Effector memory CD4-positive, alpha-beta T cell (primary cell): ENCODE measurements around the gene LDLRAP1.

Experiments
- DNase-seq, 3 donors: peaks; one replicate each; pipeline ENCODE4 v3.0.0-alpha.2; 2020
- H3K27ac ChIP-seq: 2 replicates; pipeline ENCODE4 v1.7.0; 2013; ENCODE audit warnings: mild to moderate bottlenecking, low read length, moderate library complexity; ENCODE audit not compliant: insufficient read depth, poor library complexity, severe bottlenecking
- H3K27me3 ChIP-seq: replicated peaks from 2 replicates; pipeline ENCODE4 v1.7.0; 2013; ENCODE audit warnings: mild to moderate bottlenecking, low read length; ENCODE audit not compliant: insufficient read depth, control insufficient read depth, poor library complexity, severe bottlenecking
- H3K36me3 ChIP-seq: 2 replicates; pipeline ENCODE4 v1.7.0; 2013; ENCODE audit warnings: mild to moderate bottlenecking, low read length, moderate library complexity; ENCODE audit not compliant: control insufficient read depth, insufficient read depth
- H3K4me1 ChIP-seq: 2 replicates; pipeline ENCODE4 v1.7.0; 2013; ENCODE audit warnings: low read length, mild to moderate bottlenecking; ENCODE audit not compliant: control insufficient read depth, insufficient read depth, poor library complexity, severe bottlenecking
- H3K4me3 ChIP-seq: 2 replicates; pipeline ENCODE4 v1.7.0; 2013; ENCODE audit warnings: low read length, low read depth, mild to moderate bottlenecking; ENCODE audit not compliant: insufficient read depth, poor library complexity, severe bottlenecking
- H3K9me3 ChIP-seq: 2 replicates; pipeline ENCODE4 v1.7.0; 2013; ENCODE audit warnings: mild to moderate bottlenecking, low read length, moderate library complexity; ENCODE audit not compliant: control insufficient read depth

The LDLRAP1 gene

DNA sequence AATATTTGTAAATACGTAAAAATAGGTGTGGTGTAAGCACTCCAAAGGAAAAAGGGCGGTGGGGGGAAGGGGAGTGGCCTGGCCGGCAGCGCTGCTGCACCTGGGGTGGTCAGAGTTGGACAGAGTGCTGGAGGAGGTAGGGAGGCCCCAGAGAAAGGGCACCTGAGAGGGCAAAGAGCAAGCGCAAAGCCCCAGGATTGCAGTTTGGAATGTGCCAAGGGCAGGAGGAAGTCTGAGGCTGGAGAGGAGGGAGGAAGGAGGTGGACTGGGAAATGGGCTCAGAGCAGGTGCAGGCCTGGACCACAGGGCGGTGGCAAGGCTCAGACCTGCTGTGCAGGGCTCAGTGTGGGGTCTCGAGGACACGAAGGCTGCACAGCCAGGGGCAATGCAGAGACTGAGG lies 30.6 kb downstream of the LDLRAP1 start:
- Histone ChIP-seq H3K4me3 (no peak overlapping the region), H3K27me3 (no peaks in the 10 kb centered on the region), H3K36me3 (no peaks in the 10 kb centered on the region), H3K27ac (no peak overlapping the region), H3K9me3 (no peaks in the 10 kb centered on the region), H3K4me1 (peaks cover 11% of the 10 kb centered on the region)
- no peak for DNase-seq

DNA sequence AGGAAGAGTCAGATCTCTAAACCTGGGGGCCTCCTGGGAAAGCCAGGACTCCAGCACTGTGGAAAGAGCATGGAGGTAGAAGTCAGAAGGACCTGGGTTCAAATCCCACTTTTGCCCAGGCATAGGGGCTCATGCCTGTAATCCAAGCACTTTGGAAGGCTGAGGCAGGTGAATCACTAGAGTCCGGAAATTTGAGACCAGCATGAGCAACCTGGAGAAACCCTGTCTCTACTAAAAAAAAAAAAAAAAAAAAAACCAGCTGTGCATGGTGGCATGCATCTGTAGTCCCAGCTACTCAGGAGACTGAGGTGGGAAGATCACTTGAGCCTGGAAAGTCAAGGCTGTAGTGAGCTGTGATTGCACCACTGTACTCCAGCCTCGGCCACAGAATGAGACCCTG lies 31.8 kb downstream of the LDLRAP1 start:
- no peak overlapping the region for H3K4me3 ChIP-seq
- DNase-seq: no peak
- H3K27ac ChIP-seq: no peak overlapping the region
- no peaks in the 10 kb centered on the region for H3K27me3 ChIP-seq
- H3K36me3 ChIP-seq: no peaks in the 10 kb centered on the region
- no peaks in the 10 kb centered on the region for H3K9me3 ChIP-seq
- peaks cover 11% of the 10 kb centered on the region for H3K4me1 ChIP-seq

DNA sequence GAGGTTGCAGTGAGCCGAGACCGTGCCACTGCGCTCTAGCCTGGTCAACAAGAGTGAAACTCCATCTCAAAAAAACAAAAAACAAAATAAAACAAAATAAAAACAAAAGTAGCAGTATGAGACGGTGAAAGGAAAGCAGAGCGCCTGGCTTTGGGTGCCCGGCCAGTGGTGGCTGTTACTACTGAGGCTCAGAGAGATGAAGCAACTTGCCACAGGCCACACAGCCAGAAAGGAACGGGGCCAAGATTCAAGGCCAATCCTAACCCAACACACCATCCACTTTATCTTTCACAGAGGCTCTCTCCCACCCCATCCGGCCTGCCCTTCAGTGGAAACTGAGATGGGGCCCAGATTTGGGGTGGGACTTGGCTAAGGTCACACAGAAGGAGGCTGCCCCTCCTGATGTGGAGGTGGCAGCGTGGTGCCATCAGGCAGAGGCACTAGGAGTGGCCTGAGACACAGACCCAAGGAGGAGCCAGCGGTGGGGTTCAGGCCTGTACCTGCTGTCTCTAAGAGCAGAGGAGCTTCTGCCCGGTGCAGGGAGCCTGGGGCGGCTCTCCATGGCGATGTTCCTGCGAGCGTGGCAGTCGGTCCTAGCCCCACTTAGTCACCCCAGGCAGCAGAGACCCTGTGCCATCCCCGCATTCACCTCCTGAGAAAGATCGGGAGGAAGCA lies 33.2 kb downstream of the LDLRAP1 start:
- peaks cover 11% of the 10 kb centered on the region for H3K4me1 ChIP-seq
- no peaks in the 10 kb centered on the region for H3K27me3 ChIP-seq
- no peak overlapping the region for H3K27ac ChIP-seq
- no peaks in the 10 kb centered on the region for H3K9me3 ChIP-seq
- no peaks in the 10 kb centered on the region for H3K36me3 ChIP-seq
- DNase-seq: no peak
- no peak overlapping the region for H3K4me3 ChIP-seq

GRCh38 chr1:25577134-25577920 lies 33.9 kb downstream of the LDLRAP1 start:
- no peaks in the 10 kb centered on the region for H3K36me3 ChIP-seq

DNA sequence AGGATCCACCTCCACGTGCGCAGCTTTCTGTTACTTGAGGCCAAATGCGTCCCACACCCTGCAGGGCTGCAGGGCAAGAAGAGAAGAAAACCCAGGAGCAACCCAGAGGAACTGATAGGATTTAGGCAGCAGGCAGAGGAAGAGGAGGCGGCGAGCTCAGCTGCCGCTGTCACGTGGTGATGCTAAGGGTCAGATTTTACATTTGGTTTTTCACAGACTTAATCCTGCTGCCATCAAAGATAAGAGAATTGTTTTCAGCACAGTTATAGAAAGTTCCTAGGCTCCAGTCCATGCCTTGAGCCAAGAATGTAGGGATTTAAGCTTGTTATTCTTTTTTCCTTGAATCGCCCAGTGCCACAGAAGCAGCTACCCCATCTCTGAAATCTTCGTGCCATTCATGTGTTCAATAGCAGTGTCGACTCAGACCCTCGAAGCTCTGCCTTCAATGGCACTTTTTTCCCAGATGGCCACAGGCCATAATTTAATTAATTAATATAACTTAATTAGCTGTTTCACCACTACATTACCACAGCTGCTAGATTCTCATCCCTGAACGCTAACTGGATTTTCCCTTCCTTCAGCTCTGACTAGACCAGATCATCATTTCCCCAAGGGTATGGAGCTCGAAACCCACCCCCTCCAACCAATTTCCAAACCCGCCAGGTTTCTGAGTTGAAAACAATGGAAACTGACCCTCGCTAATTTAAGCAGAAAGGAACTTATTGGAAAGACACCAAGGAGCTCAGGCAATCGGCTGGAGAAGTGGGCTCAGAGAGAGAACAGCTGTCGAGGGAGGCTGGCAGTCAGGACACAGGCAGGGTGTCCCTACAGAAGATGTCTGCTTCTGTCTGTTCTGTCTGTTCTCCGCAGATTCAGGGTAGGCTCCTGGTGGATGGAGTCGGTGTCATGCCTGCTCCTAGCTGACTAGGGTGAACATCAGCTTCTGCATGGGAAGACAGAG lies 36.2 kb downstream of the LDLRAP1 start:
- Histone ChIP-seq H3K27me3 (no peaks in the 10 kb centered on the region), H3K4me1 (no peaks in the 10 kb centered on the region), H3K9me3 (no peaks in the 10 kb centered on the region), H3K36me3 (no peaks in the 10 kb centered on the region), H3K4me3 (no peak overlapping the region), H3K27ac (no peak overlapping the region)
- no peak for DNase-seq

More at GRCh38 chr1:25577134-25577920, 33.9 kb downstream of the LDLRAP1 start:
- no peak overlapping the region for H3K27ac ChIP-seq
- H3K27me3 ChIP-seq: no peaks in the 10 kb centered on the region
- DNase-seq: no peak
- H3K4me1 ChIP-seq: peaks cover 11% of the 10 kb centered on the region
- H3K4me3 ChIP-seq: no peak overlapping the region
- H3K9me3 ChIP-seq: no peaks in the 10 kb centered on the region

GRCh38 chr1:25580927-25581326 lies 37.5 kb downstream of the LDLRAP1 start:
- Histone ChIP-seq H3K27ac (no peak overlapping the region), H3K4me1 (no peaks in the 10 kb centered on the region)

GRCh38 chr1:25581764-25582163 lies 38.4 kb downstream of the LDLRAP1 start:
- H3K27ac ChIP-seq: no peak overlapping the region
- no peaks in the 10 kb centered on the region for H3K36me3 ChIP-seq
- no peaks in the 10 kb centered on the region for H3K9me3 ChIP-seq
- H3K4me3 ChIP-seq: no peak overlapping the region
- H3K27me3 ChIP-seq: no peaks in the 10 kb centered on the region
- no peaks in the 10 kb centered on the region for H3K4me1 ChIP-seq
- DNase-seq: no peak

More at GRCh38 chr1:25580927-25581326, 37.5 kb downstream of the LDLRAP1 start:
- H3K9me3 ChIP-seq: no peaks in the 10 kb centered on the region
- no peak overlapping the region for H3K4me3 ChIP-seq
- H3K36me3 ChIP-seq: no peaks in the 10 kb centered on the region
- DNase-seq: no peak
- no peaks in the 10 kb centered on the region for H3K27me3 ChIP-seq

DNA sequence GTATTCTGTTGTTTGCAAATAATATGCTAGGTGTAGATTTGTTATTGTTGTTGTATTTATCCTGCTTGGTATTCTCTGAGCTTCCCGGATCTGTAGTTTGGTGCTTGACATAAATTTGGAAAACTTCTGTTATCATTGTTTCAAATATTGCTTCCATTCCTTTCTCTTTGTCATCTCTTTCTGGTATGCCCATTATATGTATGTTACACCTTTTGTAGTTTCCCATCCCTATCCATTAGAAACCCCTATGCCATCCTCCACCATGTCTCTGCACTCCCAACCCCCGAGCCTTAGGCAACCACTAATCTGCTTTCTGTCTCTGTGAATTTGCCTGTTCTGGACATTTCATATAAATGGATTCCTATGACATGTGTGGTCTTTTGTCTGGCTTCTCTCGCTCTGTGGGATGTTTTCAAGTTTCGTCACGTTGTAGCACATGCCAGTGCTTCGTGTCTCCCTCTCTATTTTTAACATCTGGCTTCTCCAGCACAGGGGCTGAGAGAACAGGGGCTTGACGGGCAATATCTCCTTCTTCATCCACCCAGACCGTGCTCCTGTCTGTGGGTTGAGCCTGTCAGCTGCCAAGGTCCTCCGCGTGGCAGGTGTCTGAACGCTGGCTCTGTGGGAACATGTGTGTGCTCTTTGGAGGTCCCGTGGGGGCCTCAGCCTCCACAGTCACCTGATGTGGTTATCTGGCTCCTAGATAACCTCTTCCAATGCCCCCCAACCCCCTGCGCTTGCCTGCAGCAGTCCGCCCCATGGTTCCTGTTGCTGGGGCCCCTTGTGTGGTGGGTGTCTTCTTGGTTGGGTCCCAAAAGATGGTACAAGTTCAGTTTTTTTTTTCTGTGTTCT lies 40.3 kb downstream of the LDLRAP1 start:
- no peak for DNase-seq
- Histone ChIP-seq H3K9me3 (no peaks in the 10 kb centered on the region), H3K27me3 (no peaks in the 10 kb centered on the region), H3K4me3 (no peak overlapping the region), H3K27ac (no peak overlapping the region), H3K36me3 (no peaks in the 10 kb centered on the region), H3K4me1 (peaks cover 4% of the 10 kb centered on the region)

DNA sequence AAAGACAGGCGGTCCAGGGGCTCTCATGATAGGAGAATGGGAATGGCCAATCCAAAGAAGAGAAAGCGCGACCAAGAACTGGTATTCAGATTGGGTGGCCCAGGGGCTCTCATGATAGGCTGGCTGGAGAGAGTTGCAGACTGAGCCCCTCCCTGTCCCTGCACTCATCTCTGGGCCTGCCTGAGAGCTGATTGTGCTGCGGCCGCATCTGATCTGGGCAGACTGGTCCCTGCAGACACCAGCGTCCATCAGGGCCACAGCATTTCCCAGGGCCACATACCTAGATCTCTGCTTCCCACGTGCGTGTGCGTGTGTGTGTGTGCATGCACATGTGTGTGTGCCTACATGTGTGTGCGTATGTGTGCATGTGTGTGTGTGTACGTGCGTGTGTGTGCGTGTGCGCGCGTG lies 42.8 kb downstream of the LDLRAP1 start:
- Histone ChIP-seq H3K4me1 (peaks cover 4% of the 10 kb centered on the region), H3K27me3 (no peaks in the 10 kb centered on the region), H3K4me3 (no peak overlapping the region), H3K36me3 (no peaks in the 10 kb centered on the region), H3K27ac (no peak overlapping the region), H3K9me3 (no peaks in the 10 kb centered on the region)
- no peak for DNase-seq
